Measurements from ENCODE around the gene MON1A.

The MON1A gene

DNA sequence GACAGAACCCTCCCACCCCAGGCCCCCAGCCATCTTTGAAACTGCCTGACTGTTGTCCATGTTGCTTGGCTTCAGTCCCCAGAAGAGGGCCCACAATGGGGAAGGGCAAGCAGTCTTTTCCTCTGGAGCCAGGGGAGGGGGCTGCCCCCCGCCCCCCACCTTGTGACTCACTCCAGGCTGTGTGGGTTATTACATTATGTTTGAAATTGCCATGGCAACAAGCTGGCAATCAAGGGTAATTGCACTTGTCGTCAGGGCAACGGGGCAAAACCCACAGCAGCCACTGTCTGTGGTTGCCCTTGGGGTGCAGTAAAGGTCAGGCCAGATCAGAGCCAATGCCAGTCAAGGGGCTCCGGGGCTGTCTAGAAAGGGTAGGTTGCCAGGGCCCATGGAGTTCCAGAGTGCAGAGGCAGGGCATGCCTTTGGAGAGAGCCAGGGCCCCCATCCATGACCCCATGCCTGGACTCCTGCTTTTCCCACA, 56.8 kb downstream of the MON1A start:
- H3K4me3 ChIP-seq (ENCODE audit: low read depth, low read length), result no peak overlapping the region
- no peak for TF ChIP-seq CTCF (IDR thresholded peaks at IDR 0.05; ENCODE audit: borderline replicate concordance, insufficient read depth, low read depth, low read length)

DNA sequence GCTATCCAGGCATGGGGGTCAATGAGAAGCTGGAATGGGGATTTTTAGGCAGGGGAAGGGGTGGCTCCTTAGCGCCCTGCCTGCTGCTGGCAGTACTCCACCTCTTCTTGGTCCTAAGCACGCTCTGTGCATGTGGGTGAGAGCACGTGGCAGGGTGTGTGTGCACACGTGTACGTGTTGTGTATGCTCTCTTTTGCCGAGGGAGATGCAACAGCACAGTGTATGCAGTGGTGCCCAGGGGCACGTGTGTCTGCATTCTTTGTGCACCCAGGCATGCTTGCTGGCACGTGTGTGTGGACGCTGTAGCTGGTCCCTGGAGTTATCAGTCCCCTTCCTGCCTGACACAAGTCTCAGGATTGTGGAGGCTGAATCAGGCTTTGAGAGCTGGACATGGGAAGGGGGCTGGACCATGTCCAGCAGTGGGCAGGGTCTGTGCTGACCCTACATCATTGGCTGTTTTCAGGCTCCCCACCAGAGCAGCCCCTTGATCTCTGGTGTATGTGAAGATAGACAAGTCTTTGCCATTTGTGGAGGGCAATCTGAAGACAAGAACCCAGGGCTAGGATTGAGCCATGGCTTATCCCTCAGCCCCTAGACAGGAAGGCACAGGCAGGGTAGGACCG, 58.0 kb downstream of the MON1A start:
- H3K4me3 ChIP-seq (ENCODE audit: low read depth, low read length), result no peak overlapping the region
- no peak for TF ChIP-seq CTCF (IDR thresholded peaks at IDR 0.05; ENCODE audit: borderline replicate concordance, insufficient read depth, low read depth, low read length)

DNA sequence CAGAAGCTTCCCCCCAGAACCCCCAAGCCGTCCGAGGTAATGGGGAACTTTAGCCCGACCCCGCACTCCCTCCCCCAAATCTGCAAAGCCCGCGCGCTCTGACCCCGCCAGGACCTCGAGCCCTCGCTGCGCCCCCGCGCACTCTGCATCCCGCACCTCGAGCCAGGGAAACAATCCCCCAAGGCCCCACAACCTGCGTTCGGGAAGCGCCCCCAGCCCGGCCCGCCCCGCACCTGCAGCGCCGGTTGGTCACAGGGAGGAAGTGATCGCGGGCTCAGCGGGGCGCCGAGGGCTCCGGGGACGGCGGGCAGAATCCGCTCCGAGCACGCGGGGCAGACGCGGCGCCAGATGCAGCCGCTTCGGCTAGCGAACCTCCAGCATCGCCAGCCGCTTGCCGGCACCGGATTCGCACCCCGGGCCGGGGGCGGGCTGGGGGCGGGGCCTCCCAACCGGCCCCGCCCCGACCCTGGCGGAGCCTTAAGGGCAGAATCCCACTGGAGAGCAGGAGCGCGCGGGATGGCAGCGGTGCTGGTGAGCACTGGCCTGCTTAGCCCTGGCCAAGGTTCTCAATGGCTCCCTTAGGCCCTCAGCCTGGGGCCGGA, 60.0 kb downstream of the MON1A start, which contains the start of gene CAMKV:
CAMKV (minus strand) TSS at position 382 of the 602 bp plus-strand sequence. CDS start 7,518 bp downstream, outside the sequence.
- H3K4me3 ChIP-seq (ENCODE audit: low read depth, low read length), result no peak within 1 kb of the TSS
- TF ChIP-seq CTCF (IDR thresholded peaks at IDR 0.05; ENCODE audit: borderline replicate concordance, insufficient read depth, low read depth, low read length), result no peak

DNA sequence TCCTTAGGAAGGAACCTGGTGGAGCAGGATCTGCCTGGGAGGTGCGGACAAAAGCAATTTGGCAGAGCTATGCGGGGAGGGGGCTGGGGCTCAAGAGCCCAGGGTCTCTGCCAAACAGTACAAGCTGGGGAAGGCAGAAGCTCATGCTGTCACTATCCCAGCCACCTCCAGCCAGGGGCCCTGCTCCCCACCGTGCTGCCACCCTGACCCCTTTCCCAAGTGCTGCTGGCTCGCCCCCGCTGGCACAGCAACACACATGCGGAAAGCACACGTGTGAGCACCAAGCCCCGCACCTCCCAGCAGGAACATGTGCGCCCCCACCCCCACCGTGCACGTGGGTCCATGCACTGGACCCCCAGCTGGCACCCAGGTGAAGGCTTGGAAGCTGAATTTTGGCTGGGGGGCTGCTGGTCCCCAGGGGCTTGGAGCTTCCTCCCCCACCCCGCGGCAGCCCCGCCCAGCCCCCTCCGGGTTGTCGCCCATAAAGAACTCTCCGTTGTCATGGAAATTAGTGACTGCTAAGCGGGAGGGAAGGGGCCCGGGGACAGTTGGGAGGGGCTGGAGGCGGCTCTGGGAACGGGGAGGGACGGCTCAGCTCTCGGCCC, 60.6 kb downstream of the MON1A start:
- H3K4me3 ChIP-seq (ENCODE audit: low read depth, low read length), result no peak overlapping the region
- TF ChIP-seq CTCF (IDR thresholded peaks at IDR 0.05; ENCODE audit: borderline replicate concordance, insufficient read depth, low read depth, low read length), result no peak

GRCh38 chr3:49867871-49868321, 61.7 kb downstream of the MON1A start:
- H3K4me3 ChIP-seq (ENCODE audit: low read depth, low read length), result no peak overlapping the region
- no peak for TF ChIP-seq CTCF (IDR thresholded peaks at IDR 0.05; ENCODE audit: borderline replicate concordance, insufficient read depth, low read depth, low read length)

DNA sequence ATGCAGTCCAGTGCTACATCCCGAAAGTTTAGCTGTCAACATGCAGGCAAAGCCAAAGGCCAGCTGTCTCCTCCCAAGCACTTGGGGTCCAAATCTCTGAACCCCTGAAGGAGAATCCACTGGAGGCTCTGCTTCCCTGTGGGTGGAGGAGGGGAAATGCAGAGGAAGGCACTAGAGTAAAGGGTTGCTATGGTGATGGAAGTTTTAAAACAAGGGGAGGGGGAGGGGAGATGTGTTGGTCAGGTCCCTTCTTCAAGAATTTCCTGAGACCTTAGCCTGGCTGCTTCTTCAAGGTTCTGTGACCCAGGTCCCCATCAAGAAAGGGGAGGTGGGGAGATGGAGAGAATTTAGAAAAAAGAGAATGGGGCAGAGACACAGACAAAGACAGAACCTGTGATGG, 62.2 kb downstream of the MON1A start:
- H3K4me3 ChIP-seq (ENCODE audit: low read depth, low read length), result no peak overlapping the region

More for the DNA sequence above, 62.2 kb downstream of the MON1A start:
- TF ChIP-seq CTCF (IDR thresholded peaks at IDR 0.05; ENCODE audit: borderline replicate concordance, insufficient read depth, low read depth, low read length), result no peak

Data from GM12875 (cell line).